ENCODE results near the gene ZNF143. TPM values are rescaled to one million over a fixed set of nuclear protein-coding genes. Genes with fewer than 3 reads are reported as not detected.

ZNF143 gene
- total RNA-seq, 1 donor from 2014 or later: 22.1 TPM

DNA sequence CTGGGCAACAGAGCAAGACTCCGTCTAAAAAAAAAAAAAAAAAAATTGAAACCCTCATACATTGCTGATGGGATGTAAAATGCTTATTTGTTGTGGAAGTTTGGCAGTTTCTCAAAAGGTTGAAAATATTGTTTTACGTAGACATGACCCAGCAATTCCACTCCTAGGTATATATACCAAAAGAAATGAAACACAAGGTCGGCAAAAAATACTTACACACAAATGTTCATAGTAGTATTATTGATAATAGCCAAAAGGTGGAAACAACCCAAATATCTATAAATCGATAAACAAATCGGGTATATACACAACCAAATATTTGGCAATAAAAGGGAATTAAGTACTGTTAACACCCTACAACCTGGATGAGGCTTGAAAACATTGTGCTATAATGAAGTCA lies 5.1 kb upstream of the ZNF143 start:
- Mint-ChIP-seq H3K4me3 (ENCODE audit: unreplicated experiment) (no peak overlapping the region), H3K27ac (ENCODE audit: unreplicated experiment) (peak overlapping the region; percentile 24), H3K36me3 (ENCODE audit: unreplicated experiment) (peaks cover 6% of the 10 kb centered on the region), H3K4me1 (ENCODE audit: unreplicated experiment) (peaks cover 12% of the 10 kb centered on the region), H3K27me3 (ENCODE audit: unreplicated experiment) (no peaks in the 10 kb centered on the region), H3K9me3 (ENCODE audit: unreplicated experiment) (peaks cover 6% of the 10 kb centered on the region)
- TF ChIP-seq, protein P1, sequence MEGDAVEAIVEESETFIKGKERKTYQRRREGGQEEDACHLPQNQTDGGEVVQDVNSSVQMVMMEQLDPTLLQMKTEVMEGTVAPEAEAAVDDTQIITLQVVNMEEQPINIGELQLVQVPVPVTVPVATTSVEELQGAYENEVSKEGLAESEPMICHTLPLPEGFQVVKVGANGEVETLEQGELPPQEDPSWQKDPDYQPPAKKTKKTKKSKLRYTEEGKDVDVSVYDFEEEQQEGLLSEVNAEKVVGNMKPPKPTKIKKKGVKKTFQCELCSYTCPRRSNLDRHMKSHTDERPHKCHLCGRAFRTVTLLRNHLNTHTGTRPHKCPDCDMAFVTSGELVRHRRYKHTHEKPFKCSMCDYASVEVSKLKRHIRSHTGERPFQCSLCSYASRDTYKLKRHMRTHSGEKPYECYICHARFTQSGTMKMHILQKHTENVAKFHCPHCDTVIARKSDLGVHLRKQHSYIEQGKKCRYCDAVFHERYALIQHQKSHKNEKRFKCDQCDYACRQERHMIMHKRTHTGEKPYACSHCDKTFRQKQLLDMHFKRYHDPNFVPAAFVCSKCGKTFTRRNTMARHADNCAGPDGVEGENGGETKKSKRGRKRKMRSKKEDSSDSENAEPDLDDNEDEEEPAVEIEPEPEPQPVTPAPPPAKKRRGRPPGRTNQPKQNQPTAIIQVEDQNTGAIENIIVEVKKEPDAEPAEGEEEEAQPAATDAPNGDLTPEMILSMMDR (IDR thresholded peaks at IDR 0.05): no peak
- DNase-seq (ENCODE audit: extremely low spot score, unreplicated experiment): no peak

DNA sequence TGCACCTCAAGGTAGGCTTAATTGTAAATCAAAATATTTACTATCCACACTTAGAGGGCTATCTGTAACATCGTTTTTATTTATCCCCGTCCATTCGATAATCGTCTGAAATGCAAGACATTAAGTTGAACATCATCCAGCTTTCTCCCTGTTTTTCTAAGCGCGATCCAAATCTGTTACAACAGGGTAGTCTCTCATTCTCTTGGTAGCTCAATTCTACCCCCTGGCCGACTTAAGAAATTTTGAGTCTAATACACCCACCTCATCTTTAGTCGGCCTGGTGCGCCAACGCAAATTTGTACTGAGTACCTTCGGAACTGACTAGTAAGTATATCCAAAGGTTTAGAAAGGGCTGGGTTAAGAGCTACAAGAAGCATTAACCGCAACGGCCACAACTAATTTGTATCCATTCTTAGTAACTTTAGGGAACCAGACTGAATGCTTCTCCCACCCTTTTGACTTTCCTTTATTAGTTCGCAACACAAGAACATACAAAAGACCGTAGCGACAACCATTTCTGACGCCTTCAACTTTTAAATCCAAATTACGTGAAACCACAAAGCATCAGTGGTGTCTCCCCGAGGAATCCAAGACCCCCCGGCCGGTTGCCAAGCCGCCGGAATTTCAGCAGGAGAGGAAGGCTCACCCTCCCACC lies 1.0 kb upstream of the ZNF143 start:
- Mint-ChIP-seq H3K27ac (ENCODE audit: unreplicated experiment) (peak overlapping the region; percentile 96), H3K9me3 (ENCODE audit: unreplicated experiment) (no peaks in the 10 kb centered on the region), H3K27me3 (ENCODE audit: unreplicated experiment) (no peaks in the 10 kb centered on the region), H3K4me1 (ENCODE audit: unreplicated experiment) (peaks cover 29% of the 10 kb centered on the region), H3K4me3 (ENCODE audit: unreplicated experiment) (peak overlapping the region; percentile 84), H3K36me3 (ENCODE audit: unreplicated experiment) (peaks cover 2% of the 10 kb centered on the region)
- DNase-seq (ENCODE audit: extremely low spot score, unreplicated experiment): no peak
- TF ChIP-seq, protein P1 (IDR thresholded peaks at IDR 0.05): peak; percentile 15

- Mint-ChIP-seq H3K4me3 (ENCODE audit: unreplicated experiment) (peak overlapping the region; percentile 84), H3K4me1 (ENCODE audit: unreplicated experiment) (peaks cover 29% of the 10 kb centered on the region), H3K9me3 (ENCODE audit: unreplicated experiment) (no peaks in the 10 kb centered on the region), H3K27me3 (ENCODE audit: unreplicated experiment) (no peaks in the 10 kb centered on the region), H3K27ac (ENCODE audit: unreplicated experiment) (peak overlapping the region; percentile 96), H3K36me3 (ENCODE audit: unreplicated experiment) (peaks cover 2% of the 10 kb centered on the region)
- TF ChIP-seq, protein P1 (IDR thresholded peaks at IDR 0.05): no peak
- peak; percentile 95 for DNase-seq (ENCODE audit: extremely low spot score, unreplicated experiment)
Observed at GRCh38 chr11:9461063-9461759, 399 bp downstream of the ZNF143 start.

- Mint-ChIP-seq H3K27ac (ENCODE audit: unreplicated experiment) (peak overlapping the region; percentile 96), H3K4me3 (ENCODE audit: unreplicated experiment) (peak overlapping the region; percentile 84), H3K9me3 (ENCODE audit: unreplicated experiment) (no peaks in the 10 kb centered on the region), H3K27me3 (ENCODE audit: unreplicated experiment) (no peaks in the 10 kb centered on the region), H3K36me3 (ENCODE audit: unreplicated experiment) (peaks cover 2% of the 10 kb centered on the region), H3K4me1 (ENCODE audit: unreplicated experiment) (peaks cover 29% of the 10 kb centered on the region)
- no peak for DNase-seq (ENCODE audit: extremely low spot score, unreplicated experiment)
- TF ChIP-seq, protein P1 (IDR thresholded peaks at IDR 0.05): no peak
Observed at GRCh38 chr11:9461760-9462134, 935 bp downstream of the ZNF143 start.

- no peak for DNase-seq (ENCODE audit: extremely low spot score, unreplicated experiment)
- H3K27me3 Mint-ChIP-seq (ENCODE audit: unreplicated experiment): no peaks in the 10 kb centered on the region
- TF ChIP-seq, protein P1 (IDR thresholded peaks at IDR 0.05): no peak
- peak overlapping the region; percentile 96 for H3K27ac Mint-ChIP-seq (ENCODE audit: unreplicated experiment)
- peak overlapping the region; percentile 84 for H3K4me3 Mint-ChIP-seq (ENCODE audit: unreplicated experiment)
- H3K9me3 Mint-ChIP-seq (ENCODE audit: unreplicated experiment): no peaks in the 10 kb centered on the region
- peaks cover 2% of the 10 kb centered on the region for H3K36me3 Mint-ChIP-seq (ENCODE audit: unreplicated experiment)
- H3K4me1 Mint-ChIP-seq (ENCODE audit: unreplicated experiment): peaks cover 29% of the 10 kb centered on the region
Observed at GRCh38 chr11:9462172-9462799, 1.5 kb downstream of the ZNF143 start.
